OCI-LY1 (cell line): ENCODE results near the gene LAMTOR5.
A peak's percentile ranks its signal among the peaks of the same experiment; 100 is the strongest.

Experiments used
- H2AFZ ChIP-seq: fragments of 200-600 bp; sonication (generic), shearing (Covaris generic); 2 replicates; pipeline ENCODE4 v1.6.0; 2014; ENCODE audit warnings: antibody characterized with exemption, mild to moderate bottlenecking, low read length
- H3F3A ChIP-seq: fragments of 200-600 bp; sonication (generic), shearing (Covaris generic); 2 replicates; pipeline ENCODE4 v1.6.0; 2014; ENCODE audit warnings: mild to moderate bottlenecking, antibody characterized with exemption, low read length, moderate library complexity; ENCODE audit not compliant: insufficient read depth
- H3K27ac ChIP-seq: fragments of 200-600 bp; sonication (generic); 2 replicates; pipeline ENCODE4 v1.5.1; 2014; ENCODE audit warnings: low read length, mixed run types, mild to moderate bottlenecking, low read depth; ENCODE audit not compliant: poor library complexity, severe bottlenecking
- H3K27me3 ChIP-seq: fragments of 200-600 bp; sonication (generic); 2 replicates; pipeline ENCODE4 v1.6.0; 2014; ENCODE audit warnings: antibody characterized with exemption, mild to moderate bottlenecking, low read length, moderate library complexity; ENCODE audit not compliant: insufficient read depth
- H3K36me3 ChIP-seq: fragments of 200-600 bp; sonication (generic); 2 replicates; pipeline ENCODE4 v1.6.1; 2014; ENCODE audit warnings: mild to moderate bottlenecking, antibody characterized with exemption, low read length, moderate library complexity, mixed read lengths; ENCODE audit not compliant: insufficient read depth
- H3K4me1 ChIP-seq: fragments of 200-600 bp; sonication (generic); 2 replicates; pipeline ENCODE4 v1.5.1; 2014; ENCODE audit warnings: mild to moderate bottlenecking, low read length, moderate library complexity; ENCODE audit not compliant: insufficient read depth, severe bottlenecking
- H3K4me2 ChIP-seq: fragments of 200-600 bp; sonication (generic), shearing (Covaris generic); 2 replicates; pipeline ENCODE4 v1.6.1; 2014; ENCODE audit warnings: low read length
- H3K4me3 ChIP-seq: fragments of 200-600 bp; sonication (generic); 2 replicates; pipeline ENCODE4 v1.5.1; 2014; ENCODE audit warnings: low read length, low read depth, mild to moderate bottlenecking, mixed read lengths; ENCODE audit not compliant: poor library complexity, severe bottlenecking
- H3K79me2 ChIP-seq: fragments of 200-600 bp; shearing (Covaris generic); 2 replicates; pipeline ENCODE4 v1.6.1; 2016; ENCODE audit warnings: mixed run types, low read length, mixed read lengths; ENCODE audit not compliant: insufficient read depth
- H3K9ac ChIP-seq: fragments of 200-600 bp; sonication (generic), shearing (Covaris generic); 2 replicates; pipeline ENCODE4 v1.6.1; 2014; ENCODE audit warnings: mild to moderate bottlenecking, low read length, mixed read lengths
- H3K9me2 ChIP-seq: fragments of 200-600 bp; sonication (generic), shearing (Covaris generic); 2 replicates; pipeline ENCODE4 v1.6.1; 2014; ENCODE audit warnings: low read depth, mild to moderate bottlenecking, low read length, mixed read lengths
- H3K9me3 ChIP-seq: fragments of 200-600 bp; shearing (Covaris generic); 2 replicates; pipeline ENCODE4 v1.6.1; 2014; ENCODE audit warnings: low read length, mixed read lengths
- H4K20me1 ChIP-seq: fragments of 200-600 bp; sonication (generic), shearing (Covaris generic); 2 replicates; pipeline ENCODE4 v1.6.0; 2016; ENCODE audit warnings: mild to moderate bottlenecking, low read length; ENCODE audit not compliant: insufficient read depth
- EZH2 ChIP-seq: fragments of 200-600 bp; sonication (generic), shearing (Covaris generic); IDR thresholded peaks from 2 replicates; pipeline ENCODE4 v1.8.0; 2017; ENCODE audit warnings: borderline replicate concordance, mixed run types, mild to moderate bottlenecking, antibody characterized with exemption, low read length, moderate library complexity, mixed read lengths
- TF ChIP-seq, protein P1 (sequence below): fragments of 200-600 bp; sonication (generic), shearing (Covaris generic); IDR thresholded peaks from 2 replicates; pipeline ENCODE4 v1.5.1; 2017; ENCODE audit warnings: mild to moderate bottlenecking, antibody characterized with exemption, low read length, moderate library complexity, mixed read lengths

LAMTOR5 gene

DNA sequence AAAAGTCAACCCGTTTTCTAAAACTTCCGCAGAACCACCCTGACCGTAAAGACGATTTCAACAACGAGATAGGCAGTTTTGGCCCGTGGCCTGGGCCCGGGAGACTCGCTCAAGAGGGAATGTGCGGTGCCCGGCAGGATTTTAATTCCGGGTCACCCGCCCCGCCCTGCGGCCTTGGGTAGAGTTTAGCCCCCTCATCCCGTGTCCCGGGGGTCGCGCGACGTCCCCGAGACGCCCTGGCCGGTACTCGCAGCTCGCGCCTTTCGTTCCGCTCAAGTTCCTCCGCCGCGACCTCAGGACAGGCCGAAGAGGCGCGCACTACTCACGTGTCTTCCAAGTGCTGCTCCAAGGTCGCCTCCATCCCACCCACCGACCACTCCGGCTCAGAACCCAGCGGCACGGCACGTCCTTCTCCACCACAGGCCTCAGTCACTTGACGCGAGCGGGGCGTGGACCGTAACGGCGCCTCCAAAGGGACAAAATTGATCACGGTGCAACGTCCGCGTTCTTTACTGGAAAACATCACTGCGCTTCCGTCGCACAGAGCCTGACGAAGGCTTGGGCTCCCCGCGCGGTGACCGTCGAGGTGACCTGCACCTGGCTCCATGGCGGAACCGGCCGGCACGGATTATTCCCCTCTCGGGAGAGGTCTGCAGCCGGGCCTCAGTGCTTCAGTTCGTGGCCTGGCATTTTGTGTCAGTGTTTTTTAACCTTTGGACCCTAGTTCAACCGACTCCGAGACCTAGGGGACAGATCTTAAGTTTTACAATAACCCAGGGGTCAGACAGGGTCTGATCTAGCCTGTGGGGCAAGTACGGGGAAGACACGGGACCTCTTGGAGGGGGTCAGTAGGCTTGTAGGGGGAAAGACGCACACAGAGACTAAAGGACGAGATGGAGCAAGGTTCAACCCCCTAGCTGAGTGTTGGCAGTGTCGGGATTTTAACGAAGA, at the start of gene LAMTOR5:
TSS of gene LAMTOR5 (minus strand) at position 435 of the 951 bp plus-strand sequence. CDS start at position 361, 74 bp downstream.
- Histone ChIP-seq H3K4me2 (peak within 1 kb of the TSS; percentile 92), H3K4me1 (peaks cover 31% of the 10 kb centered on the region), H3K4me3 (peak within 1 kb of the TSS; percentile 79), H3K27ac (peak within 1 kb of the TSS; percentile 63), H2AFZ (peak within 1 kb of the TSS; percentile 86), H3K27me3 (no peaks in the 10 kb centered on the region), H3K9me2 (no peaks in the 10 kb centered on the region), H3K36me3 (peaks cover 28% of the 10 kb centered on the region), H3K79me2 (peaks cover 6% of the 10 kb centered on the region), H3K9me3 (no peaks in the 10 kb centered on the region), H3F3A (no peaks in the 10 kb centered on the region), H4K20me1 (no peaks in the 10 kb centered on the region), H3K9ac (peak within 1 kb of the TSS; percentile 86)
- TF ChIP-seq EZH2: no peak
- TF ChIP-seq, protein P1, sequence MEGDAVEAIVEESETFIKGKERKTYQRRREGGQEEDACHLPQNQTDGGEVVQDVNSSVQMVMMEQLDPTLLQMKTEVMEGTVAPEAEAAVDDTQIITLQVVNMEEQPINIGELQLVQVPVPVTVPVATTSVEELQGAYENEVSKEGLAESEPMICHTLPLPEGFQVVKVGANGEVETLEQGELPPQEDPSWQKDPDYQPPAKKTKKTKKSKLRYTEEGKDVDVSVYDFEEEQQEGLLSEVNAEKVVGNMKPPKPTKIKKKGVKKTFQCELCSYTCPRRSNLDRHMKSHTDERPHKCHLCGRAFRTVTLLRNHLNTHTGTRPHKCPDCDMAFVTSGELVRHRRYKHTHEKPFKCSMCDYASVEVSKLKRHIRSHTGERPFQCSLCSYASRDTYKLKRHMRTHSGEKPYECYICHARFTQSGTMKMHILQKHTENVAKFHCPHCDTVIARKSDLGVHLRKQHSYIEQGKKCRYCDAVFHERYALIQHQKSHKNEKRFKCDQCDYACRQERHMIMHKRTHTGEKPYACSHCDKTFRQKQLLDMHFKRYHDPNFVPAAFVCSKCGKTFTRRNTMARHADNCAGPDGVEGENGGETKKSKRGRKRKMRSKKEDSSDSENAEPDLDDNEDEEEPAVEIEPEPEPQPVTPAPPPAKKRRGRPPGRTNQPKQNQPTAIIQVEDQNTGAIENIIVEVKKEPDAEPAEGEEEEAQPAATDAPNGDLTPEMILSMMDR: 0 out of 2 replicates have a peak, but pooled peaks have one; percentile 6

DNA sequence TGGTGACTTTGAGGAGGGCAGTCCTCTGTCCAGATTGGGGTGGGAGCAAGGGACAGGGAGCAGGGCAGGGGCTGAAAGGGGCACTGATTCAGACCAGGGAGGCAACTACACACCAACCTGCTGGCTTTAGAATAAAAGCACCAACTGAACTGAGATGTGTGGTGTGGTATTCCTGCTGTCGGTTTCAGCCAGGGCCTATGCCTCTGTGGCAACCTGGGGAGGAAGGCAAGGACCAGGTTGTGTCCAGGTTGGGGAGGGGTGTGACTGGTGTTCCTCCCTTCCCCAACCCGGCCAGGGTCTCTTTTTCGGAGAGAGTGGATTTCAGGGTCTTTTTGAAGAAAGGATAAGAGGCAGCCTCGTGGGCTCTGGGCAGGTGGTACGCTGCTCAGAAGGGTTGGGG, 49.7 kb upstream of the LAMTOR5 start:
- Histone ChIP-seq H3K27ac (no peak overlapping the region), H3K9me3 (no peaks in the 10 kb centered on the region), H3K4me3 (no peak overlapping the region), H2AFZ (no peak overlapping the region), H3K4me2 (no peak overlapping the region), H3K79me2 (no peaks in the 10 kb centered on the region), H3F3A (no peaks in the 10 kb centered on the region), H3K36me3 (no peaks in the 10 kb centered on the region), H3K9me2 (no peaks in the 10 kb centered on the region), H4K20me1 (no peaks in the 10 kb centered on the region), H3K9ac (no peak overlapping the region), H3K4me1 (no peaks in the 10 kb centered on the region), H3K27me3 (peaks cover 3% of the 10 kb centered on the region; the same call in 1 of the 2 replicates)
- no peak for TF ChIP-seq EZH2
- TF ChIP-seq, protein P1: no peak

DNA sequence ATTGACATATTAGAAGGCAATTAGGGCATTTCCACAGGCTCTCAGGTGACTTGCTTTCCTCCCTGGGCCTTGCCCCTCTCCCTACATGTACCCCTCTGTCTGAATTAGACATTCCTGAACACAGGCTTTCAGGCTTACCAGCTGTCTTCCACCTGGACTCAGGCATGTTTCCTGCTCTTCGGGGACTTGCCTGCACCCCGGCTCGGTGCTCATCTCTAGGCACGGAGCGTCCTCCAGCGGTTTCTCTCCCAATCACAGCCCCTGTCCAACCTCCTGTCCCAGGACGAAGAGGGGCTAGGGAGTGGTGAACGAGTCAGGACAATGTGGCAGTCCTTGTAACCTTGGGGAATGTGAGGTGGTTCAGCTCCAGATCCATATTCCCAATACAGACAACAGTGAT, 47.7 kb upstream of the LAMTOR5 start:
- Histone ChIP-seq H3K27me3 (peaks cover 3% of the 10 kb centered on the region; the same call in 1 of the 2 replicates), H3K9ac (no peak overlapping the region), H4K20me1 (no peaks in the 10 kb centered on the region), H3K4me3 (no peak overlapping the region), H3K36me3 (no peaks in the 10 kb centered on the region), H3K27ac (no peak overlapping the region), H3F3A (no peaks in the 10 kb centered on the region), H3K4me1 (no peaks in the 10 kb centered on the region), H3K79me2 (no peaks in the 10 kb centered on the region), H3K9me3 (no peaks in the 10 kb centered on the region), H3K4me2 (no peak overlapping the region), H3K9me2 (no peaks in the 10 kb centered on the region), H2AFZ (no peak overlapping the region)
- no peak for TF ChIP-seq EZH2
- TF ChIP-seq, protein P1: peak; percentile 45; the same call in 1 of the 2 replicates
